GM12875 (cell line): ENCODE results near the gene NCAM1.

ENCODE experiments used
- H3K4me3 ChIP-seq: one replicate; pipeline ENCODE4 v1.5.1; 2011; ENCODE audit warnings: low read depth, low read length, control low read depth
- TF ChIP-seq, protein P1 (sequence below): IDR thresholded peaks from 2 replicates; pipeline ENCODE4 v1.5.1; 2011; ENCODE audit warnings: low read depth, mild to moderate bottlenecking, control low read depth, inconsistent platforms, low read length, moderate library complexity, borderline replicate concordance; ENCODE audit not compliant: insufficient read depth

NCAM1 gene

DNA sequence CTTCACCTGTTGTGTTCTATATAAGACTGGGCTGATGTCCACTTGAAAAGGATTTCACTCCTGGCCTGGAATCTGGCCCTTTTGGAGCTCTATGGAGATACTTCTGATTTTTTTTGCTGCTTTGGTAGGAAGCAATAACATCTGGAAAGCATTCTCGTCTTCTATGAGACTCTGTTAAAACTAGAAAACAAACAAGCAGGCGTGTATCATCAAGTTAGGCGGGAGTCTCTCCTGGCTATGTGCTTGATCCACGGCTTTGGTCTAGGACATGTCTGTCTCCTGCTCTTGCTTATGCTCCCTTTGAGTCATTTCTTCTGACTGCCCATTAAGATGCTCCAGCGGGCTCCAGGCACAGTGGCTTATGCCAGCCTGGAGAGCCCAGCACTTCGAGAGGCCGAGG, 231.8 kb downstream of the NCAM1 start:
- TF ChIP-seq, protein P1, sequence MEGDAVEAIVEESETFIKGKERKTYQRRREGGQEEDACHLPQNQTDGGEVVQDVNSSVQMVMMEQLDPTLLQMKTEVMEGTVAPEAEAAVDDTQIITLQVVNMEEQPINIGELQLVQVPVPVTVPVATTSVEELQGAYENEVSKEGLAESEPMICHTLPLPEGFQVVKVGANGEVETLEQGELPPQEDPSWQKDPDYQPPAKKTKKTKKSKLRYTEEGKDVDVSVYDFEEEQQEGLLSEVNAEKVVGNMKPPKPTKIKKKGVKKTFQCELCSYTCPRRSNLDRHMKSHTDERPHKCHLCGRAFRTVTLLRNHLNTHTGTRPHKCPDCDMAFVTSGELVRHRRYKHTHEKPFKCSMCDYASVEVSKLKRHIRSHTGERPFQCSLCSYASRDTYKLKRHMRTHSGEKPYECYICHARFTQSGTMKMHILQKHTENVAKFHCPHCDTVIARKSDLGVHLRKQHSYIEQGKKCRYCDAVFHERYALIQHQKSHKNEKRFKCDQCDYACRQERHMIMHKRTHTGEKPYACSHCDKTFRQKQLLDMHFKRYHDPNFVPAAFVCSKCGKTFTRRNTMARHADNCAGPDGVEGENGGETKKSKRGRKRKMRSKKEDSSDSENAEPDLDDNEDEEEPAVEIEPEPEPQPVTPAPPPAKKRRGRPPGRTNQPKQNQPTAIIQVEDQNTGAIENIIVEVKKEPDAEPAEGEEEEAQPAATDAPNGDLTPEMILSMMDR, result no peak
- H3K4me3 ChIP-seq, result no peak overlapping the region

DNA sequence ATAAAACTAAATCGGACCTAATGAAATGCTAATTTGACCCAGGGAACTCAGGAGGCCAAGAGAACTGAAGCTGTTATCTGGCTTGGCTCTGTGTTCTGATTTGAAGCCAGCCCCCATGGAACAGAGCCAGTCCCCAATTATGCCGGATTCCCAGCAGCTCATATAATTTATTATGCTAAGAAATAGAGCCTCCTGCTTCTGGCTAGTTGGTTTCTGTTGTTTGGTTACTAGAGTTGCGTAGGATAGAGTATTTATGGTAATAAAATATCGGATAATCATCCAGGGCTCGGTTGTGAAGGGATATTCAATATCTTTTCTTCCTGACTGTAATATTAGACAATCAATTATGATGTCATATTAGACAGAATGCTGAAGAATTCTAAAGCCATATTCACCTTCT, 232.7 kb downstream of the NCAM1 start:
- TF ChIP-seq, protein P1, result no peak
- H3K4me3 ChIP-seq, result no peak overlapping the region

DNA sequence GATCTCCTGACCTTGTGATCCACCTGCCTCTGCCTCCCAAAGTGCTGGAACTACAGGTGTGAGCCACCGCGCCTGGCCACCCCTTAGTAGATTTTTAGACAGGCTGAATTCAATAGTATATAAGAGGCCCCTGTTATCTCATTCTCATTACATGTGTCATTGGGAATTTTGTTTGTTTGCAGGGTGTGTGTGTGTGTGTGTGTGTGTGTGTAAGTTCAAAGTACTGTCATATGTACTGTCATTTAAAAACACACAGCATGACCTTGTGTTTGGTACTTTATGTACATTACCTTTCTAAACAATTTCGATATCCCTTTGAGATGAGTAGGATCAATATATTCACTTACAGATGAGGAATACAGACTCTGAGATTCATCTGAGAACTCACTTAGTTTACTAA, 234.5 kb downstream of the NCAM1 start:
- H3K4me3 ChIP-seq, result no peak overlapping the region
- TF ChIP-seq, protein P1, result no peak

DNA sequence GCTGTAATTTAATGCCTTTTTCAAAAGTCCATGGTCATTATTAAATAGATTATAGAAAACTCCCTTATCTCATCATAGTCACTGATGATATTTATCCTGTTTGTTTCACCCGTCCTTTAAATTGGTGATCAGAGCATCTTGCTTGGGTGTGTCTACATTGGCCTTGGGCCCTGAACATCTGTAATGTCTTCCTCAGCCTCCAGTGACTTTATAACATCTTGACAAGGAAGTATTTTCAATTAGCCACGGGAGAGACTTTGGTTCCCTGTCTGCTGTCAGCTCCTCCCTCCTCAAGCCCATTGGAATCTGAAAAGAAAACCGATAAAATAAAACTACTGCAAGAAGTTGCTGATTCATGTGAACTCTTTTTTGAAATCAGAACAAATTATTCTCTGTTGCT, 236.2 kb downstream of the NCAM1 start:
- TF ChIP-seq, protein P1, result no peak

DNA sequence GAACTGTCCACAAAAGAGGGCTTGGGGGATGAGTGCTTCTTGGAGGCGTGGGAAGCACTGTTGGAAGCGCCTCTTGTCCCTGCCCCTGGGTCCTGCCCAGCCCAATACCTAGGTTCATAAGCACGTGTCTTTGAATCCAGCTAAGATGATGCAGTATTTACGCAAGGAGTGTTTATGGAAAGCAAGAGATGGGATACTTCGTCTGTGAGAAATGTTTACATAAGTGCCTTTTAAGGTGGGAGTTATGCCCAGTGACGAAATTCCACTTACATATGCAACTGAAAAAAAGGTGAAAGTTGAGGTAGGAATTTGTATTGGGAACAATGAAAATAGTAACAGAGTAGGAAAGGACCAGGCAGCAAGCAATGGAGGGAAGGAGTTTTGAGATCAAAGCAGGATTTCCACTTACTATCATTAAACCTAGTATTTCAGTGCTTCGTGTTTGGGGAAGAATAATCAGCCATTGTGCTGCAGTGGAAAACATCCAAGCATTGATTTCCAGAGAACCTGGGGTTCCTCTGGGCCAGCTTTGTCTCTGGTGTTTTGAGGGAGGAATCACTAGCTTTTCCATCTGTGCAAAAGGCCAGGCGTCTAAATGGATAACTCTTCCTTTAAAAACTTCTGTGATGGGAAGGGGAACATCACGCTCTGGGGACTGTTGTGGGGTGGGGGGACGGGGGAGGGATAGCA, 237.9 kb downstream of the NCAM1 start:
- TF ChIP-seq, protein P1, result no peak
- no peak overlapping the region for H3K4me3 ChIP-seq

More for the DNA sequence above, 236.2 kb downstream of the NCAM1 start:
- H3K4me3 ChIP-seq, result no peak overlapping the region

DNA sequence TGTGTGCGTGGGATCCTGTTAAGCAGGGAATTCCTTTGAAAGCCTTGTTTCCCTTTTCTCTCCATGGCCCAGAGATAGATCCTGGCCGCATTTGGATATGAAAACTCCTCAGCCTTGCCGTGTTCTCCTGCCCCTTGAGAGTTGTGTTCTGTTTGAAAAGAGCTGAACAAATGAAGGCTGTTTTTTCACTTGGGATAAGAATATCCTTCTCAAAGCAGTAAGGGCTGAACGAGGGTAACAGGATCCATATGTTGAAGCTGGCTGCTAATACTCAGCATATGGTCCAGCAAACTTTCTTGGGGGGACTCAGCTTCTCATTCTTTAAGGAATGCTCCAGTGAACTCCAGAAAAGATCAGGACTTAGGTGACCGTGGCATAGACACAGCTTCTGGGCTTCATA, 238.6 kb downstream of the NCAM1 start:
- no peak overlapping the region for H3K4me3 ChIP-seq
- TF ChIP-seq, protein P1, result no peak

DNA sequence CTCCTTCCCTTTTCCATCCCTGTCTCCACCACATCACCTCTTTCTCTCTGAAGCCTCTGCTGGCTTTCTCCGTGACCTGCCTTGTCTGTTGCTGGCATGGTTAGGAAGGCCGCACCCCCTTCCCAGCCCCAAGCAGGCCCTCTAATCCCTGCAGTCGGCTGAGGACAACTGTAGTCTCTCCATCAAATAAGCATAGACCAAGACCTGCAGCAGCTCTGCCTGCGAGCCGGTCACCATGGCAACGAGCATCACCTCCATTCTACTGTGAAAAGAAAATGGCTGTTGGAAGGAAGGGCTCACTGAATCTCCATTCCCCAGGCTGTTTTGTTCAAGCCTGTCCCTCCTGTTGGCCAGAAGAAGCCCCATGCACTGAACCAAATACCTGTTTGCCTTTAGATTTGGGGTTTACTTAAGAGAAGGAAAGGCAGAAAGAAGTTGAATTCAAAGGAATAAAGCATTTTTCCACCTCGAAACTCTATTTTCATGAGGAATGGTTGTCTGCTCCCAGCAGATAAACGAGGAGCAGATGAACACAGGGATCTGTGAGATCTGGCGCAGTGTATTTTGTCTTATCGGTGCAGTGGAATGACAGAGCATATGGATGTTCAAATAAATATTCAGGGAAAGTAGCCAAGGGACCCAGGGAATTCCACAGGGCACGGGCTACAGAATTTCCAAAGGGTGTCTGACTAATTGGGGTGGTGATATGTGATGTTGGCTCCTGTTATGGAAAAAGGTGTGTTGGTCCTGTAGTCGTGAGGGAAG, 240.0 kb downstream of the NCAM1 start:
- TF ChIP-seq, protein P1, result no peak
- no peak overlapping the region for H3K4me3 ChIP-seq
